DND-41 (cell line): ENCODE measurements around the gene PLPP6.

Experiments
- ATAC-seq: fragments of 200-7000 bp; cut with Tn5 transposase; 3 replicates; pipeline ENCODE4 v1.9.1; 2021; ENCODE audit warnings: low read depth; ENCODE audit not compliant: insufficient read depth
- DNase-seq: peaks from one replicate; pipeline ENCODE4 v3.0.0-alpha.2; 2020
- H2AFZ ChIP-seq: 2 replicates; pipeline ENCODE4 v1.6.0; 2012; ENCODE audit warnings: low read depth, low read length
- H3K27ac ChIP-seq: 2 replicates; pipeline ENCODE4 v1.5.1; 2012; ENCODE audit warnings: low read length, inconsistent platforms
- H3K27me3 ChIP-seq: fragments of 200-600 bp; sonication (generic); 2 replicates; pipeline ENCODE4 v1.6.0; 2012; ENCODE audit warnings: low read length, mild to moderate bottlenecking, inconsistent platforms; ENCODE audit not compliant: insufficient read depth, poor library complexity
- H3K36me3 ChIP-seq: 2 replicates; pipeline ENCODE4 v1.5.1; 2012; ENCODE audit warnings: low read length, inconsistent platforms; ENCODE audit not compliant: insufficient read depth
- H3K4me1 ChIP-seq: 2 replicates; pipeline ENCODE4 v1.5.1; 2012; ENCODE audit warnings: mild to moderate bottlenecking, low read length; ENCODE audit not compliant: insufficient read depth
- H3K4me2 ChIP-seq: 2 replicates; pipeline ENCODE4 v1.6.0; 2012; ENCODE audit warnings: mild to moderate bottlenecking, moderate library complexity, low read length, inconsistent platforms; ENCODE audit not compliant: insufficient read depth
- H3K4me3 ChIP-seq, 2 experiments: fragments of 200-600 bp in 1 of 2; shearing (Covaris generic) in 1 of 2; 2 replicates each; pipeline ENCODE4 v1.5.1; 2012 to 2016; ENCODE audit warnings: inconsistent platforms in 2 of 2, low read length in 2 of 2, mild to moderate bottlenecking in 2 of 2, low read depth in 1 of 2, moderate library complexity in 1 of 2
- H3K79me2 ChIP-seq: 2 replicates; pipeline ENCODE4 v1.6.0; 2012; ENCODE audit warnings: low read length, inconsistent platforms; ENCODE audit not compliant: insufficient read depth
- H3K9ac ChIP-seq: 2 replicates; pipeline ENCODE4 v1.6.0; 2012; ENCODE audit warnings: low read depth, mild to moderate bottlenecking, inconsistent platforms, low read length, moderate library complexity
- H3K9me3 ChIP-seq: 2 replicates; pipeline ENCODE4 v1.5.1; 2012; ENCODE audit warnings: low read length, moderate library complexity, mild to moderate bottlenecking, inconsistent platforms; ENCODE audit not compliant: insufficient read depth, severe bottlenecking
- H4K20me1 ChIP-seq: 2 replicates; pipeline ENCODE4 v1.6.0; 2012; ENCODE audit warnings: low read length; ENCODE audit not compliant: insufficient read depth
- CTCF ChIP-seq: IDR thresholded peaks from 2 replicates; pipeline ENCODE4 v1.5.1; 2012; ENCODE audit warnings: borderline replicate concordance, low read length, moderate library complexity, mild to moderate bottlenecking; ENCODE audit not compliant: poor library complexity, severe bottlenecking; ENCODE audit errors: extremely low read depth
- EZH2 ChIP-seq: IDR thresholded peaks from 3 replicates; pipeline ENCODE4 v1.6.1; 2012; ENCODE audit warnings: borderline replicate concordance, low read depth, mild to moderate bottlenecking, moderate library complexity, low read length, inconsistent platforms; ENCODE audit not compliant: severe bottlenecking

The PLPP6 gene

GRCh38 chr9:4680173-4680525 is 18.1 kb downstream of the PLPP6 start:
- peak overlapping the region; percentile 77 for H3K27ac ChIP-seq
- H3K4me3 ChIP-seq, result peak overlapping the region; percentile 67 to 85; a peak in 3 of 4 replicates
- H4K20me1 ChIP-seq, result peaks cover 7% of the 10 kb centered on the region; the same call in 1 of the 2 replicates
- ATAC-seq (no peak), DNase-seq (no peak)
- H3K79me2 ChIP-seq, result peaks cover 41% of the 10 kb centered on the region
- TF ChIP-seq EZH2 (no peak), CTCF (no peak)
- no peaks in the 10 kb centered on the region for H3K27me3 ChIP-seq
- H3K9me3 ChIP-seq, result no peaks in the 10 kb centered on the region
- peaks cover 28% of the 10 kb centered on the region for H3K4me1 ChIP-seq
- H2AFZ ChIP-seq, result peak overlapping the region; percentile 71
- H3K9ac ChIP-seq, result peak overlapping the region; percentile 91
- peak overlapping the region; percentile 77 for H3K4me2 ChIP-seq
- peaks cover 5% of the 10 kb centered on the region; the same call in 1 of the 2 replicates for H3K36me3 ChIP-seq

GRCh38 chr9:4680750-4681149 is 18.7 kb downstream of the PLPP6 start:
- H4K20me1 ChIP-seq, result peaks cover 7% of the 10 kb centered on the region; the same call in 1 of the 2 replicates
- H3K4me2 ChIP-seq, result peak overlapping the region; percentile 77
- peak overlapping the region; percentile 77 for H3K27ac ChIP-seq
- H3K79me2 ChIP-seq, result peaks cover 41% of the 10 kb centered on the region
- peak overlapping the region; percentile 91 for H3K9ac ChIP-seq
- no peak for TF ChIP-seq EZH2
- no peak for TF ChIP-seq CTCF
- peaks cover 28% of the 10 kb centered on the region for H3K4me1 ChIP-seq
- no peak for DNase-seq
- H3K9me3 ChIP-seq, result no peaks in the 10 kb centered on the region
- peak overlapping the region; percentile 67 to 85; a peak in 3 of 4 replicates for H3K4me3 ChIP-seq
- ATAC-seq, result no peak
- no peaks in the 10 kb centered on the region for H3K27me3 ChIP-seq
- H2AFZ ChIP-seq, result peak overlapping the region; percentile 5; the same call in 1 of the 2 replicates
- H3K36me3 ChIP-seq, result peaks cover 10% of the 10 kb centered on the region; the same call in 1 of the 2 replicates

- TF ChIP-seq CTCF (no peak), EZH2 (no peak)
- H3K9ac ChIP-seq, result no peak overlapping the region
- ATAC-seq (no peak), DNase-seq (no peak)
- no peak overlapping the region for H3K4me2 ChIP-seq
- no peaks in the 10 kb centered on the region for H3K27me3 ChIP-seq
- H3K27ac ChIP-seq, result no peak overlapping the region
- no peak overlapping the region for H2AFZ ChIP-seq
- H3K4me1 ChIP-seq, result peaks cover 16% of the 10 kb centered on the region
- H3K79me2 ChIP-seq, result peaks cover 46% of the 10 kb centered on the region
- no peak overlapping the region for H3K4me3 ChIP-seq
- peaks cover 7% of the 10 kb centered on the region; the same call in 1 of the 2 replicates for H4K20me1 ChIP-seq
- peaks cover 25% of the 10 kb centered on the region for H3K36me3 ChIP-seq
- H3K9me3 ChIP-seq, result no peaks in the 10 kb centered on the region
Observed at GRCh38 chr9:4684820-4685219, 22.7 kb downstream of the PLPP6 start.

GRCh38 chr9:4686112-4686511 is 24.0 kb downstream of the PLPP6 start:
- Histone ChIP-seq H3K4me2 (no peak overlapping the region), H3K9ac (no peak overlapping the region), H3K36me3 (peaks cover 38% of the 10 kb centered on the region), H3K9me3 (no peaks in the 10 kb centered on the region), H2AFZ (no peak overlapping the region), H3K27ac (no peak overlapping the region), H4K20me1 (peaks cover 3% of the 10 kb centered on the region; the same call in 1 of the 2 replicates), H3K4me3 (no peak overlapping the region), H3K79me2 (peaks cover 36% of the 10 kb centered on the region), H3K4me1 (peaks cover 7% of the 10 kb centered on the region), H3K27me3 (no peaks in the 10 kb centered on the region)
- no peak for TF ChIP-seq CTCF
- DNase-seq (no peak), ATAC-seq (no peak)
